Myocyte (in vitro differentiated cells): Measurements from ENCODE around the gene ITPRIP. TPM values are rescaled to one million over a fixed set of nuclear protein-coding genes. Genes with fewer than 3 reads are reported as not detected.

Source experiments
- DNase-seq: peaks from one replicate; pipeline ENCODE4 v3.0.0-alpha.2; 2012; ENCODE audit warnings: low read depth
- total RNA-seq: library from RNA; depleted of rRNA; stranded (reverse); fragments of >200 nt; gene quantifications from 2 replicates; pipeline ENCODE4 v1.2.3, GENCODE V29; 2014

ITPRIP gene
- total RNA-seq, 1 donor from 2014 or later, result 5.2 TPM

GRCh38 chr10:104325436-104326435, 12.5 kb downstream of the ITPRIP start:
- no peak for DNase-seq

- DNase-seq, result no peak
Observed at GRCh38 chr10:104324931-104325330, 13.3 kb downstream of the ITPRIP start.

DNA sequence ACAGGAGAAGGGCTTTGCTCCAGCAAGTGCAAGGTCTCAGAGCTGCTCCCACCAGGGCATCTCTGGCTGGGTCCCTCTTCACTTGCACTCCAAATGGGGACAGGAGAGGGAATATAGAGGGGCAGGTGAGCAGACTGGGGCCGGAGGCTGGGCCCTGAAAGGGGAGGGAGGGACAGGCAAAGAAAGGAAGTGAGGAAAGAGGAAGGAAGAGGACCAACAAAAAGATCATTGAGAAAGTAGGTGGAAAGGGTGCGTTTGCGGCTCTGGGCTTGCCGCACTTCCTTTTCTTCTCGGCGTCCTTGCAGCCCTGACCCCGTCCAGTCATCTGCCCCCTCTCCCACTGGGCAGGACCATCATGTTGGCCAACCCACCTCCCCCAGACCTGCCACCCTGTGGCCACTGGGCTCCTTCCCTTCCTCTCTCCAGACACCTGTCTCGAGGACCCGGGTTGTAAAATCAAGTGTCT, 14.0 kb downstream of the ITPRIP start:
- no peak for DNase-seq

DNA sequence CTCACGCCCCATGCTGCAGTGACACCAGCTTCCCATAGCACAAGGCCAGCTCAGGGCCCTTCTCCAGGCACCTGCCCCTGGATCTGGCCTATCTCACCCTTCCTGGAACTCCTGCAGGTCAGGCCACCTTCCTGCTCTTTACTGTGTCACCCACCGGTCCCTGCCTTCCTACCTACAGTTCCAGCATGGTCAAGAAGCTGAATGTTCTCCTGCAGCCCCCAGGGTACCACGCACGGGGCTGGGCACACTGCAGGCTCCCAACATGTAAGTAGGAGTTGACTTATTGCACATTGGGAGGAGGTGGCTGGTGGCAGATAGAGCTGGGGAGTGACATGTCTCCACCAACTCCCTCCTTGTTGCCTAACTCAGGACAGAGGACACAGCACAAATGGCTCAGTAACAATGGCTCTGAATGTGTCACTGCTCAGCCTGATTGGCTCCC, 14.5 kb downstream of the ITPRIP start:
- no peak for DNase-seq

- DNase-seq, result no peak
Observed at GRCh38 chr10:104323085-104323484, 15.2 kb downstream of the ITPRIP start.

GRCh38 chr10:104322416-104322782, 15.9 kb downstream of the ITPRIP start:
- no peak for DNase-seq

- no peak for DNase-seq
Observed at GRCh38 chr10:104321725-104322415, 16.4 kb downstream of the ITPRIP start.

DNA sequence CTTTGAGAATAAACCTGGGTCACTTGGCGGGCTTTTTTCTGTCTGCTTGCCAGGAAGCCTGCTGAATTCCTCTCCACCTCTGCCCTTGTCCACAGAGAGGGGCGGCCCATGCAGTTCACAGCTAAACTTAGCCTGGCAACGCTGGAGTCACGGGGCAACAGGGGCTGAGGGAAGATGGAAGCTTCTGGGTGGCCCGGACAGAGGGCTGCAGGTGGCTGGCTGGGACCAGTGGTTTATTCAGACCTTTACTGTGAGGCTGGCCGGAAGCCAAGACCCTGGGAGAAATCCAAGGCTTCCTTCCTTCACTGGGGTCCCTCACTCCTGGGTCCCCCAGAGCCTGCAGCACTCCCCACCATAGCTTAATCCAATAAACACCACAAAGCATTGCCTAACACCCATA, 17.0 kb downstream of the ITPRIP start:
- DNase-seq, result no peak

GRCh38 chr10:104318810-104319741, 19.2 kb downstream of the ITPRIP start:
- DNase-seq, result peak; percentile 53

GRCh38 chr10:104318326-104318725, 19.9 kb downstream of the ITPRIP start:
- DNase-seq, result no peak

- DNase-seq, result no peak
Observed at GRCh38 chr10:104317726-104318299, 20.5 kb downstream of the ITPRIP start.

DNA sequence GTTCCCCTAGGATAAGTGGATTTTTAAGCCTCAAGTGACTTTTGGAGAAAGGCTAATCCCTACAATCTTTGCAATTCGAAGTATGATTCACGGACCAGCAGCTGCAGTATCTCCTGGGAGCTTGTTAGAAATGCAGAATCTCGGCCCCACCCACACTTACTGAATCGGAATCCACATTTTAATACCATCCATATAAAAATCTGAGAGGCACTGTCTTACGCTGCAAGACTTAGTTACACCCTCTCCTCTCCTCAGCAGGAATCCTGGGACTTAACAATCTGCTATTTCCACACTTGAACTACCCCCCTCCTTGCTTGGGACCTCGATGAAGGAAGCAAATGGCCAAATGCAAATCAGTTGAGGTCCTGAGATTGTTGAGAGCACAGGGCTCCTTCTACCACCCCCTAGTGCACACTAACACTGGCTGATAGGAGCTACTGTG, 21.0 kb downstream of the ITPRIP start:
- peak; percentile 87 for DNase-seq

DNA sequence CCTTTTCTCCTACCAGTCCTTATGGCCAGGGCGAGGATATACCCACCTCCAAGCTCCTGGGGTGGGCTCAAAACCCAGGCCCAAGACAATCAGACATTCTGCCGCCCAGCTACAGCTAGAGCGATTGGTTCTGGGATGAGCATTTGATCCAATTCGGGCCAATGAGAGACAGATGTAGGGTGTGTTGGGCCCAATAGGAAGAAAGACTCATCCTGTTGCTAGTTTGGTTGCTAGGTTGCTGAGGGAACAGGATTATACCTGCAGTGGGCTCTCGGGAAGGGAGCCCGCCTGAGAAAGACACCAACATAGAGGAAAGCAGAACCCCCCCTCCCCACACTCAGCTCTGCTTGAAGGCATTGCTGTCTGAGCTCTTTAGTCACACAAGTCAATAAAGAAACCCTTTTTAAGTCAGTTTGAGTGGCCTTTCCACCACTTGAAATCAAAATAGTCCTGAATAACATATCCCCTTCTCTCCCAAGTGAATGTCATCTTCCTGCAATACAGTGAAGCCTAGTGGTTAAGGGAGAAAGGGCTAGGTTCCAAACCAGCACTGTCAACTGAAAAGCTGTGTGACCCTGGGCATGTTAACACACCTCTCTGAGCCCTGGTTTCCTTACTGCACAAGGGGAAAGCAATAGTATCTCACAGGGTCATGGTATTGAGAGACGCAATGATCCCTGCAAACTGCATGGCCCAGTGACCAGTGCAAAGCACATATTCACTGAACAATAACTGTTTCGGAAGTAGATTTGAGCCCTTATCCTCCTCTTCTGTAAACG, 21.8 kb downstream of the ITPRIP start:
- no peak for DNase-seq

GRCh38 chr10:104315486-104315921, 22.8 kb downstream of the ITPRIP start:
- no peak for DNase-seq

DNA sequence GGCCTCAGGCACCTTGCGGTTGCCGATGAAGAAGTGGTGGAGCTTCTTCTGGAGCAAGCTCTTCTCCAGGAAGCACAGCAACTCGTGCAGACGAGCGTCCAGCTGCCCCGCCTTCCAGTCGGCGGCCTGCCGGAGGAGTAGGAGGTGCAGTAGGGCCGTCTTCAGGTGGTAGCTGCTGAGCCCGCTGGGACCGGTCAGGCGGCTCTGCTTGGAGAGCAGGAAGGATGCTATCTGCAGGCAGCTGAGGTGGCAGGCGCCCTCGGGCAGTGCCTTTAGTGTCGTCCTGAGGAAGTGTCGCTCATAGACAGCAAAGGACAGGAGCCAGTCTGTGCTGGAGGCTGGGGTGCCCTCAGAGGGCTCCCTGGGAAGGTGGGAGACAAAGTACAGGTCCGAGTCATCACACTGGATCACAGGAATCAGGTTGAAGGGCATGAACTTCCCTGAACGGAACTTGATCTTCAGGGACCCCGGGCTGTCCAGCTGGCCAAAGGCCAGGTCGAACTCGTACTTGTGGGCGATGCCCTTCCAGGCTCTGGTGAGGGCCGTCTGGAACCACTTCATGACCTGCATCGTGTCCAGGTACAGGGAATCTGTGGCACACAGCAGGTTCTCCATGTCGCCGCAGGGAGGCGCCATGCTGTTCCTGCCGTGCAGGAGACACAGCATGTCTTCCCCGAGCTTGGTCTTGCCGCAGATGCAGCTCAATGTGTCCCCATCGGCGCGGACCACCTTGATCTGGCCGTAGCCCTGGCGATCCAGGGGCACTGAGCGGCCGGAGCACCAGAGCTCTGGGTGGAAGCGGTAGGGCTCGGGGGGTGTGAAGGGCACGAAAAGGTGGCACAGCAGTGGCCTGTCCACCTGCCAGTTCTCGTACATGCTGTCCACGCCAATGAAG, 23.4 kb downstream of the ITPRIP start:
- DNase-seq, result no peak

DNA sequence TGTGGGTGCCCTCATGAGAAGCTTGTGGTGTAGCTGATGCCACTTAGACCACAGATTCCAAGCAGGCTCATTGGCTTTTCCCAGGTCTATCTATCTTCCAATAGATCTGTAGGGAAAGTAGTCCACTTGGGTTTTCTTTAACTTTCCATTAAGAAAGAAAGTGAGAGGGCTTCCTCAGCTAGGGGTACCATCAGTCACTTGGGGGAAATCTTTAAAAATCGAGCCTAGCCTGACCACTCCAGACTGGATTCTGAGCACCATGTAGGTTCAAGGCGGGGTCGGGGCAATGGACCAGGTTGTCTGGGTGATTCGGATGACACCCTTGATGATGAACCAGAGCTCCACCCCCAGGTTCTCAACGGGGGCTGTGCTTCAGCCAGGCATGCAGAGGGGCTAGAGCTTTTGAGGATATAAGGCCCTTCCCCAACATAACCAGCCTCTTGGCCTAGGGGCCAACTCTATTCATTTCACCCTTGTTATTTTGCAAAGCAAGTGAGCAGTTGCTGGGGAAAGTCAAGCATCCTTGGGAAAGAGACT, 27.0 kb downstream of the ITPRIP start:
- no peak for DNase-seq

DNA sequence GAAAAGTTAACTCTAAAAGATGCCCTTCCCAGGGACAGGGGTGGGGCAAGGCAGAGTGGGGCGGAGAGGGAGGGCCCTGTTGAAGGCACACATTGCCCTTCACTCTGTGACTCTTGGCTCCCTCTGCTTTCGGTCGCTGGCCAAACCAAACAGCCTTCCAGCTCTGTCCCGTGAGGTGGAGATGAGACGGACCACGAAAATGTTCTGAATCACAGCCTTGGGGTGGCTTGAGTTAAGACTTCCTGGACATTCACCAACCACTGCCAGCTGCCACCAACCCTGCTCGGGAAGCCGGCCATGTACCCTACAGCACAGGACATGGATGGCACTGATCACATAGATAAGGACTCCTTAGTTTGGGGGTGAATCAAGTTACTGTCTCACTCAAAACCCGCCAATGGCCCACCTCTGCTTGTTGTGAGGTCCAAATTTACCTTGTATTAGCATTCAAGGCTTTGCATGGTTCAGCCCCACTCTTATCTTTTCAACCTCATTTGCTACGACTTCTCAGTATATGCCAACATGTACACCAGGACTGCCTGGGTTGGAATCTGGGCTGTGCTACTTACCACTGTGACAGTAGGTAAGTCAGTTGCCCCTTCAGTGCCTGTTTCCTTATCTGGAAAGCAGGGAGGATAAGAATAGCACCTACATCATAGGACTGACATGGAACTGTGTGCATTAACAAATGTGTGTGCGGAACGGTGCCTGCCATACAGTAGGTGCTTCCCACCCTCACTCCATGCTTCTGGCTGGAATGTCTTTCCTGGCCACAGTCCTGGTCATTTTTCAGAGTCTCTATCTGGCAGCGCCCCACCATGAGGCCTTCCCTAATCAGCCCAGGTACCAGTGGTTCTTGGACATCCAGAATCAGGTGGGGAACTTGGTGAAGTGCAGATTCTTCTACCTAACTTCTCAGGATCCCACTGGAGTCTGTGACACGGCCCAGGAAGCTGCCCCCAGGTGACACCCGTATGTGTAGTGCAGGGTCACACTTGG, 28.0 kb downstream of the ITPRIP start:
- peak; percentile 98 for DNase-seq
